Measurements from ENCODE around the gene ZNF827.
A peak's percentile ranks its signal among the peaks of the same experiment; 100 is the strongest.

Gene ZNF827

GRCh38 chr4:145886871-145887240 is 51.8 kb downstream of the ZNF827 start:
- Mint-ChIP-seq H3K4me1 (peaks cover 6% of the 10 kb centered on the region), H3K4me3 (no peak overlapping the region), H3K27ac (no peak overlapping the region), H3K9me3 (no peaks in the 10 kb centered on the region), H3K36me3 (peaks cover 51% of the 10 kb centered on the region)
- no peak for ATAC-seq
- no peak for DNase-seq (ENCODE audit: low spot score in 2 of 2)

- DNase-seq (ENCODE audit: low spot score in 2 of 2) = no peak
- Mint-ChIP-seq H3K27ac (no peak overlapping the region), H3K36me3 (peaks cover 60% of the 10 kb centered on the region), H3K4me3 (no peak overlapping the region), H3K9me3 (no peaks in the 10 kb centered on the region), H3K4me1 (peaks cover 9% of the 10 kb centered on the region)
- ATAC-seq = no peak
Observed at GRCh38 chr4:145885666-145886065, 53.0 kb downstream of the ZNF827 start.

GRCh38 chr4:145884775-145885174 is 53.8 kb downstream of the ZNF827 start:
- no peak overlapping the region for H3K27ac Mint-ChIP-seq
- DNase-seq (ENCODE audit: low spot score in 2 of 2) (no peak), ATAC-seq (no peak)
- peaks cover 13% of the 10 kb centered on the region for H3K4me1 Mint-ChIP-seq
- peaks cover 65% of the 10 kb centered on the region for H3K36me3 Mint-ChIP-seq
- no peak overlapping the region for H3K4me3 Mint-ChIP-seq
- H3K9me3 Mint-ChIP-seq = no peaks in the 10 kb centered on the region

GRCh38 chr4:145883101-145883694 is 55.4 kb downstream of the ZNF827 start:
- Mint-ChIP-seq H3K4me3 (no peak overlapping the region), H3K27ac (peak overlapping the region; percentile 15), H3K9me3 (no peaks in the 10 kb centered on the region), H3K4me1 (peaks cover 19% of the 10 kb centered on the region), H3K36me3 (peaks cover 66% of the 10 kb centered on the region)
- DNase-seq (ENCODE audit: low spot score in 2 of 2) (no peak), ATAC-seq (no peak)

- H3K9me3 Mint-ChIP-seq = no peaks in the 10 kb centered on the region
- no peak overlapping the region for H3K27ac Mint-ChIP-seq
- peaks cover 72% of the 10 kb centered on the region for H3K36me3 Mint-ChIP-seq
- ATAC-seq = no peak
- DNase-seq (ENCODE audit: low spot score in 2 of 2) = no peak
- H3K4me1 Mint-ChIP-seq = peaks cover 22% of the 10 kb centered on the region
- H3K4me3 Mint-ChIP-seq = no peak overlapping the region
Observed at GRCh38 chr4:145882604-145883003, 56.0 kb downstream of the ZNF827 start.

GRCh38 chr4:145881989-145882388 is 56.6 kb downstream of the ZNF827 start:
- H3K9me3 Mint-ChIP-seq = no peaks in the 10 kb centered on the region
- H3K36me3 Mint-ChIP-seq = peaks cover 77% of the 10 kb centered on the region
- DNase-seq (ENCODE audit: low spot score in 2 of 2) = no peak
- H3K4me3 Mint-ChIP-seq = no peak overlapping the region
- no peak for ATAC-seq
- no peak overlapping the region for H3K27ac Mint-ChIP-seq
- H3K4me1 Mint-ChIP-seq = peaks cover 22% of the 10 kb centered on the region

- DNase-seq (ENCODE audit: low spot score in 2 of 2) (no peak), ATAC-seq (no peak)
- H3K27ac Mint-ChIP-seq = no peak overlapping the region
- H3K36me3 Mint-ChIP-seq = peaks cover 81% of the 10 kb centered on the region
- H3K9me3 Mint-ChIP-seq = no peaks in the 10 kb centered on the region
- H3K4me1 Mint-ChIP-seq = peaks cover 22% of the 10 kb centered on the region
- no peak overlapping the region for H3K4me3 Mint-ChIP-seq
Observed at GRCh38 chr4:145881576-145881975, 57.0 kb downstream of the ZNF827 start.

- Mint-ChIP-seq H3K36me3 (peaks cover 74% of the 10 kb centered on the region), H3K4me1 (peaks cover 22% of the 10 kb centered on the region), H3K27ac (no peak overlapping the region), H3K4me3 (no peak overlapping the region), H3K9me3 (no peaks in the 10 kb centered on the region)
- no peak for ATAC-seq
- no peak for DNase-seq (ENCODE audit: low spot score in 2 of 2)
Observed at GRCh38 chr4:145880355-145880960, 58.2 kb downstream of the ZNF827 start.

GRCh38 chr4:145879598-145879997 is 59.0 kb downstream of the ZNF827 start:
- H3K27ac Mint-ChIP-seq = no peak overlapping the region
- DNase-seq (ENCODE audit: low spot score in 2 of 2) = no peak
- peaks cover 66% of the 10 kb centered on the region for H3K36me3 Mint-ChIP-seq
- H3K4me3 Mint-ChIP-seq = no peak overlapping the region
- ATAC-seq = no peak
- H3K9me3 Mint-ChIP-seq = no peaks in the 10 kb centered on the region
- H3K4me1 Mint-ChIP-seq = peaks cover 22% of the 10 kb centered on the region

GRCh38 chr4:145878501-145879435 is 59.9 kb downstream of the ZNF827 start:
- Mint-ChIP-seq H3K36me3 (peaks cover 57% of the 10 kb centered on the region), H3K4me1 (peaks cover 22% of the 10 kb centered on the region), H3K27ac (peak overlapping the region; percentile 43), H3K9me3 (no peaks in the 10 kb centered on the region), H3K4me3 (no peak overlapping the region)
- ATAC-seq (no peak), DNase-seq (ENCODE audit: low spot score in 2 of 2) (no peak)

- Mint-ChIP-seq H3K36me3 (peaks cover 48% of the 10 kb centered on the region), H3K4me1 (peaks cover 21% of the 10 kb centered on the region), H3K27ac (no peak overlapping the region)
Observed at GRCh38 chr4:145876531-145877180, 62.0 kb downstream of the ZNF827 start.

GRCh38 chr4:145873901-145874300 is 64.7 kb downstream of the ZNF827 start:
- ATAC-seq (no peak), DNase-seq (ENCODE audit: low spot score in 2 of 2) (no peak)
- Mint-ChIP-seq H3K36me3 (peaks cover 37% of the 10 kb centered on the region), H3K27ac (no peak overlapping the region), H3K4me3 (no peak overlapping the region), H3K4me1 (peaks cover 19% of the 10 kb centered on the region), H3K9me3 (no peaks in the 10 kb centered on the region)

More at GRCh38 chr4:145876531-145877180, 62.0 kb downstream of the ZNF827 start:
- DNase-seq (ENCODE audit: low spot score in 2 of 2) (no peak), ATAC-seq (no peak)
- Mint-ChIP-seq H3K9me3 (no peaks in the 10 kb centered on the region), H3K4me3 (no peak overlapping the region)

- Mint-ChIP-seq H3K27ac (peak overlapping the region; percentile 56), H3K4me3 (no peak overlapping the region), H3K9me3 (no peaks in the 10 kb centered on the region), H3K36me3 (peaks cover 26% of the 10 kb centered on the region), H3K4me1 (peaks cover 10% of the 10 kb centered on the region)
- no peak for ATAC-seq
- no peak for DNase-seq (ENCODE audit: low spot score in 2 of 2)
Observed at GRCh38 chr4:145871209-145871608, 67.4 kb downstream of the ZNF827 start.

- Mint-ChIP-seq H3K36me3 (peaks cover 25% of the 10 kb centered on the region), H3K4me3 (no peak overlapping the region), H3K9me3 (no peaks in the 10 kb centered on the region), H3K4me1 (peaks cover 16% of the 10 kb centered on the region), H3K27ac (no peak overlapping the region)
- ATAC-seq (no peak), DNase-seq (ENCODE audit: low spot score in 2 of 2) (no peak)
Observed at GRCh38 chr4:145870155-145871020, 68.2 kb downstream of the ZNF827 start.

Data from stimulated activated effector memory CD8-positive, alpha-beta T cell treated with anti-CD3 and anti-CD28 coated beads, Interleukin-12 subunit alpha, Interleukin-12 subunit beta, amount 100 ng/mL, for 72 hours (primary cell).